HCT116 (cell line): ENCODE data around the gene YWHAQ. TPM values are rescaled to one million over a fixed set of nuclear protein-coding genes. Genes with fewer than 3 reads are reported as not detected.

ENCODE experiments used
- ATAC-seq: fragments of 200-7000 bp; cut with Tn5 transposase; 2 replicates; pipeline ENCODE4 v1.9.1; 2020; ENCODE audit warnings: mild to moderate bottlenecking, moderate library complexity
- BruUV-seq: library from RNA; stranded (reverse); fragments of 400-500 nt; replicated peaks from 2 replicates; lab custom pipeline; 2021; lab: Mats Ljungman, UMichigan
- CTCF ChIA-PET: fragments of 300-600 bp; sonication (Branson Sonifier 250); formaldehyde crosslinking; loops from one replicate; lab custom pipeline; 2021; ENCODE audit warnings: antibody characterized with exemption; lab: Charles Lee
- POLR2A ChIA-PET: fragments of 300-600, 350-600 bp; sonication (Branson Sonifier 250); formaldehyde crosslinking; loops from one replicate; lab custom pipeline; 2021; ENCODE audit warnings: antibody characterized with exemption; lab: Charles Lee
- RAD21 ChIA-PET, 2 experiments: fragments of 300-600 bp; sonication (Branson Sonifier 250); formaldehyde crosslinking; loops; one replicate each; lab custom pipeline; 2023; ENCODE audit warnings: low total read pairs in 2 of 2; ENCODE audit not compliant: uncharacterized antibody in 2 of 2, unreplicated experiment in 2 of 2, low non-redundant PET in 1 of 2; lab: Charles Lee
- DNase-seq: peaks from one replicate; pipeline ENCODE4 v3.0.0-alpha.2; 2010; ENCODE audit warnings: low read depth, low spot score
- H2AFZ ChIP-seq: fragments of 200-600 bp; shearing (Covaris generic), sonication (generic); 2 replicates; pipeline ENCODE4 v1.6.1; 2017; ENCODE audit warnings: low read depth, mixed run types, mixed read lengths, antibody characterized with exemption, low read length; ENCODE audit not compliant: poor library complexity, severe bottlenecking
- H3K27ac ChIP-seq: 2 replicates; pipeline ENCODE4 v1.5.1; 2012; ENCODE audit warnings: low read depth, low read length
- H3K27me3 ChIP-seq: fragments of 200-600 bp; sonication (generic); 2 replicates; pipeline ENCODE4 v1.6.1; 2016; ENCODE audit warnings: mixed run types, low read length, mixed read lengths; ENCODE audit not compliant: insufficient read depth
- H3K36me3 ChIP-seq, 2 experiments: fragments of 200-500 bp in 1 of 2; fragments of 200-600 bp in 1 of 2; sonication (Bioruptor generic) in 1 of 2; sonication (generic) in 1 of 2; 2 replicates each; pipeline versions ENCODE4 v1.5.1 to v1.6.1; 2014 to 2016; ENCODE audit warnings: low read length in 2 of 2, inconsistent platforms in 1 of 2, mixed read lengths in 1 of 2, mixed run types in 1 of 2; ENCODE audit not compliant: insufficient read depth in 2 of 2, control insufficient read depth in 1 of 2
- H3K4me1 ChIP-seq, 2 experiments: fragments of 200-600 bp in 1 of 2; sonication (generic) in 1 of 2; 2 replicates each; pipeline versions ENCODE4 v1.5.1 to v1.6.1; 2012 to 2017; ENCODE audit warnings: low read length in 2 of 2, inconsistent platforms in 1 of 2, mild to moderate bottlenecking in 1 of 2, mixed read lengths in 1 of 2, mixed run types in 1 of 2, moderate library complexity in 1 of 2; ENCODE audit not compliant: insufficient read depth in 2 of 2, control insufficient read depth in 1 of 2
- H3K4me2 ChIP-seq: fragments of 200-600 bp; sonication (generic); 2 replicates; pipeline ENCODE4 v1.6.1; 2017; ENCODE audit warnings: mixed run types, low read length, mixed read lengths
- H3K4me3 ChIP-seq, 2 experiments: fragments of 200-600 bp in 1 of 2; sonication (generic) in 1 of 2; replicated peaks in 1 of 2; 2 replicates each; pipeline ENCODE4 v1.5.1; 2011 to 2016; ENCODE audit warnings: low read length in 2 of 2, control low read depth in 1 of 2, low read depth in 1 of 2, mild to moderate bottlenecking in 1 of 2, mixed read lengths in 1 of 2, mixed run types in 1 of 2
- H3K79me2 ChIP-seq: fragments of 200-600 bp; sonication (generic); 2 replicates; pipeline ENCODE4 v1.6.1; 2017; ENCODE audit warnings: mild to moderate bottlenecking, mixed run types, low read length, moderate library complexity, mixed read lengths; ENCODE audit not compliant: insufficient read depth
- H3K9ac ChIP-seq: fragments of 200-600 bp; sonication (generic); 2 replicates; pipeline ENCODE4 v1.6.1; 2016; ENCODE audit warnings: low read length, mixed read lengths
- H3K9me2 ChIP-seq: fragments of 200-600 bp; sonication (generic), shearing (Covaris generic); 2 replicates; pipeline ENCODE4 v1.6.1; 2017; ENCODE audit warnings: mixed run types, mild to moderate bottlenecking, moderate library complexity; ENCODE audit not compliant: insufficient read depth
- H3K9me3 ChIP-seq, 2 experiments: fragments of 200-500 bp in 1 of 2; fragments of 200-600 bp in 1 of 2; sonication (Bioruptor generic) in 1 of 2; sonication (generic) in 1 of 2; 2 replicates each; pipeline ENCODE4 v1.6.1; 2014 to 2017; ENCODE audit warnings: low read length in 2 of 2, mixed read lengths in 2 of 2, inconsistent platforms in 1 of 2, low read depth in 1 of 2, mild to moderate bottlenecking in 1 of 2, mixed run types in 1 of 2, moderate library complexity in 1 of 2; ENCODE audit not compliant: control insufficient read depth in 1 of 2, insufficient read depth in 1 of 2
- H4K20me1 ChIP-seq: fragments of 200-600 bp; sonication (generic), shearing (Covaris generic); 2 replicates; pipeline ENCODE4 v1.6.1; 2017; ENCODE audit warnings: mixed run types, mild to moderate bottlenecking, moderate library complexity; ENCODE audit not compliant: insufficient read depth
- CEBPB ChIP-seq: IDR thresholded peaks from 2 replicates; pipeline ENCODE4 v1.6.1; 2012; ENCODE audit warnings: low read depth
- CTCF ChIP-seq, 3 experiments: fragments of 200-600 bp in 1 of 3; sonication (generic) in 1 of 3; IDR thresholded peaks in 2 of 3; conservative IDR thresholded peaks in 1 of 3; 2 replicates each; pipeline ENCODE4 v1.5.1; 2012 to 2017; ENCODE audit warnings: low read depth in 2 of 3, low read length in 2 of 3, antibody characterized with exemption in 1 of 3, borderline replicate concordance in 1 of 3, control low read depth in 1 of 3, mild to moderate bottlenecking in 1 of 3, mixed read lengths in 1 of 3, mixed run types in 1 of 3, moderate library complexity in 1 of 3; ENCODE audit not compliant: insufficient read depth in 1 of 3
- EGR1 ChIP-seq: IDR thresholded peaks from 2 replicates; pipeline ENCODE4 v1.6.1; 2012; ENCODE audit warnings: low read depth
- EZH2phosphoT487 ChIP-seq: fragments of 200-600 bp; IDR thresholded peaks from 2 replicates; pipeline ENCODE4 v1.6.1; 2018; ENCODE audit warnings: antibody characterized with exemption, borderline replicate concordance
- POLR2A ChIP-seq: IDR thresholded peaks from 2 replicates; pipeline ENCODE4 v1.7.0; 2011; ENCODE audit warnings: borderline replicate concordance; ENCODE audit not compliant: insufficient read depth, insufficient read length; ENCODE audit errors: extremely low read depth
- RAD21 ChIP-seq: IDR thresholded peaks from 2 replicates; pipeline ENCODE4 v1.6.1; 2012; ENCODE audit warnings: low read depth, mild to moderate bottlenecking
- SRF ChIP-seq: IDR thresholded peaks from 2 replicates; pipeline ENCODE4 v1.6.1; 2012; ENCODE audit warnings: low read depth
- YY1 ChIP-seq: IDR thresholded peaks from 2 replicates; pipeline ENCODE4 v1.6.1; 2011; ENCODE audit warnings: low read length, low read depth, moderate library complexity, mild to moderate bottlenecking; ENCODE audit not compliant: insufficient replicate concordance; ENCODE audit errors: extremely low read depth
- ZFX ChIP-seq: fragments of 450-650 bp; IDR thresholded peaks from 2 replicates; pipeline ENCODE4 v1.6.1; 2017
- ZNF274 ChIP-seq: fragments of 200-500 bp; sonication (Bioruptor generic); IDR thresholded peaks from 2 replicates; pipeline ENCODE4 v1.6.1; 2014; ENCODE audit warnings: mild to moderate bottlenecking, low read depth, low read length, inconsistent platforms
- intact Hi-C: fragments of 100-400 bp; cut with micrococcal nuclease; formaldehyde crosslinking; loops from 2 replicates; pipeline ENCODE4 v1.10.0; 2022
- total RNA-seq: library from RNA; stranded (reverse); gene quantifications from one replicate; pipeline ENCODE4 v1.2.1, GENCODE V29; 2021; ENCODE audit not compliant: unreplicated experiment
- TF ChIP-seq, protein P1 (sequence below): IDR thresholded peaks from 2 replicates; pipeline ENCODE4 v1.6.1; 2012

YWHAQ gene
- total RNA-seq, 1 experiment from 2014 or later = 365 TPM

- H3K9me2 ChIP-seq = no peaks in the 10 kb centered on the region
- intact Hi-C loops = no loop called here
- ChIA-PET RAD21 (interaction anchor here in 1 of 2 experiments (0.6 kb wide), 1 partner anchor 15 kb away, joined by 3 read pairs; no protein-coding TSS in a partner anchor), POLR2A (no interaction called here), CTCF (no interaction called here)
- H3K4me1 ChIP-seq = peaks cover 0 to 8% of the 10 kb centered on the region in 2 experiments; a peak in 2 of 4 replicates
- no peak overlapping the region for H3K9ac ChIP-seq
- H3K27ac ChIP-seq = no peak overlapping the region
- H3K27me3 ChIP-seq = no peaks in the 10 kb centered on the region
- H3K79me2 ChIP-seq = no peaks in the 10 kb centered on the region
- no peak for DNase-seq
- H2AFZ ChIP-seq = no peak overlapping the region
- no TSS peak for BruUV-seq
- no peaks in the 10 kb centered on the region for H4K20me1 ChIP-seq
- H3K4me3 ChIP-seq = no peak overlapping the region
- no peak for TF ChIP-seq ZFX
- no peak for TF ChIP-seq ZNF274
- no peak for TF ChIP-seq RAD21
- TF ChIP-seq CTCF (IDR thresholded peaks at IDR 0.05 in 2 of 3, conservative IDR thresholded peaks at IDR 0.05 in 1 of 3; ENCODE audit: borderline replicate concordance in 1 of 3, insufficient read depth in 1 of 3, low read depth in 2 of 3, low read length in 2 of 3) = no peak
- no peak for TF ChIP-seq EZH2phosphoT487
- no peak for TF ChIP-seq CEBPB
- no peak for TF ChIP-seq POLR2A
- TF ChIP-seq, protein P1, sequence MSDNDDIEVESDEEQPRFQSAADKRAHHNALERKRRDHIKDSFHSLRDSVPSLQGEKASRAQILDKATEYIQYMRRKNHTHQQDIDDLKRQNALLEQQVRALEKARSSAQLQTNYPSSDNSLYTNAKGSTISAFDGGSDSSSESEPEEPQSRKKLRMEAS = no peak
- TF ChIP-seq EGR1 = no peak
- no peak for TF ChIP-seq YY1
- TF ChIP-seq SRF = no peak
- H3K4me2 ChIP-seq = no peak overlapping the region
- ATAC-seq = 0 out of 2 replicates have a peak, but pooled peaks have one; percentile 18
- H3K36me3 ChIP-seq = peaks cover 4 to 6% of the 10 kb centered on the region in 2 experiments; a peak in 2 of 4 replicates
- no peaks in the 10 kb centered on the region for H3K9me3 ChIP-seq
Measured at GRCh38 chr2:9578467-9579235, 52.1 kb downstream of the YWHAQ start.
